ENCODE results near the gene EXOC4.
"Not testable (repeated sequence)": the region's sequence is repeated elsewhere in the genome, so short reads cannot be mapped to it uniquely, and the experiment has no call there.

EXOC4 gene

DNA sequence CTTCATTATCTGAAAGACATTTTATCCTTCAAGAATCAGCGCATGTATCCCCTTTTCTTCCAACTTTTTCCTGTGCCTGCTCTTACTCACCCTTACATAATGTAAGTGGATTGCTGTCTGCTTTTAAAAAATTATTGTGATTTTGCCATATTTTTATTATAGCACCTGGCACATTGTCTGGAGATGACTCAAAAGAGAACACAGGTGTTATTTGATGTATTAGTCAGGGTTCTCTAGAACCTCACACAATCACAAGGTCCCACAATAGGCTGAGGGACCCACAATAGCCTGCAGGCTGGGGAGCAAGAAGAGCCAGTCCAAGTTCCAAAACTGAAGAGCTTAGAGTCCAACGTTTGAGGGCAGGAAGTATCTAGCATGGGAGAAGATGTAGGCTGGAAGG lies 390.0 kb downstream of the EXOC4 start:
- no peak overlapping the region for H3K27ac ChIP-seq
- TF ChIP-seq CTCF (conservative IDR thresholded peaks at IDR 0.05): no peak

GRCh38 chr7:133643652-133644051 lies 390.8 kb downstream of the EXOC4 start:
- H3K27ac ChIP-seq: not testable (repeated sequence)

- H3K27ac ChIP-seq: peak overlapping the region; percentile 48
- no peak for TF ChIP-seq CTCF (conservative IDR thresholded peaks at IDR 0.05)
Observed at GRCh38 chr7:133645884-133646391, 393.1 kb downstream of the EXOC4 start.

- TF ChIP-seq CTCF (conservative IDR thresholded peaks at IDR 0.05): no peak
- peak overlapping the region; percentile 48 for H3K27ac ChIP-seq
Observed at GRCh38 chr7:133646472-133647315, 393.8 kb downstream of the EXOC4 start.

DNA sequence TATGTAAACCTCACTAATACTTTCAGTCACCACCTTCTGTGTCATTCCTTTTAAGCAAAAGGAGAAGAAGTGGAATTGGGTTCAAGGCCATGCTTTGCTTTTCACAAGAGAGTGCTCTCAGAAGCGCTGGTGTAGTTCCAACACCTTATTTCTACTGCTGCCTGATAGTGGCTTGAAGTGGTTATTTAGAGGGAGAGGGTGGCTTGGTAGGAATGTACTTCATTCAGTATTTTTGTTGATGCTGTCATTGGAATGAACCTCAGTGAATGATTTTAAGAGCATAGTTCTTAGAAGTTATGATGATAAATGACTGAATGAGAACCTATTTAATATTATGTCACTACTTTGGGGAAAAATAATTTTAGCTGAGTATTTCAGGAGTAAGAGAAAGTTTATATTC lies 396.7 kb downstream of the EXOC4 start:
- no peak overlapping the region for H3K27ac ChIP-seq
- no peak for TF ChIP-seq CTCF (conservative IDR thresholded peaks at IDR 0.05)

- H3K27ac ChIP-seq: no peak overlapping the region
- no peak for TF ChIP-seq CTCF (conservative IDR thresholded peaks at IDR 0.05)
Observed at GRCh38 chr7:133650069-133650468, 397.2 kb downstream of the EXOC4 start.

DNA sequence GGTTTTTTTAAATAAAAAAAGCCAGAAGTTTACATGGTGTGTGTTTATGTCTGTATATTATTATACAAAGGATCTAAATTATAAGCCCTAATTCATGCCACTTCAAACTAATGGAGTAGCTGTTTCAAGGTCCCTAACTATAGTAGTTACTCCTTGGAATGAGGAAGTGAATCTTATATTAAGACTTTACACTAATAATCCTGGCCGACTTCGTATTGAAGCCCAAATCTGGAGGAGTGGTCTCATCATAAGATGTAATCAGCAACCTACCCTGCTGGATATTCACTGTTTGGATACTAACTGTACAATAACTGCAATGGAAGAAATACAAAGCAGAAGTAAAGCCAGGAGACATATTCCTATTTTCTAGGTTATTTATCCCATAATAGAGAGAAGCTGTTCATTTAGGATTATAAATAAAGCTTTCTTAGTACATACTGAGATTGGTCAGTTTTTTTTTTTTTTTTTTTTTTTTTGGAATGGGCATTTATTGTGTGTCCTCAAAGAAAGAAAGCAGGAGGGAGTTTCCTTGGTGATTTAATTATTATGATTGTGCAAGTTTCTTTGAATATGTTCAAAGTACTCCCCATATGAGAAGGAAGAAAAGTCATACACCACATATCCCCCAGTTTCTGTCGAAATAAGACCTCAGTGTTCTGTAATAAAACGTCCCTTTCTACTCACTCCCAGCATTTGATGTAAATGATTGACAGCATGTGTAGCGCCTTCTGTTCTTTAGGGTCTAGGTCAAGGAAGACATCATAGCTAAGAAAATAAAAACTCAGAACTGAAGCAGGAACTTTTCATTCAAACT lies 397.8 kb downstream of the EXOC4 start:
- no peak for TF ChIP-seq CTCF (conservative IDR thresholded peaks at IDR 0.05)
- H3K27ac ChIP-seq: no peak overlapping the region

Measured in VCaP (cell line).